NCI-H748 treated with DMSO at 0.1 percent for 48 hours (cell line): ENCODE data around the gene PWWP3B.
A peak's percentile ranks its signal among the peaks of the same experiment; 100 is the strongest.
"Not testable (repeated sequence)": the region's sequence is repeated elsewhere in the genome, so short reads cannot be mapped to it uniquely, and the experiment has no call there.

ENCODE experiments used
- DNase-seq: peaks from one replicate; lab custom pipeline; 2025; lab: John Stamatoyannopoulos, UW

Gene PWWP3B

GRCh38 chrX:106168107-106168506 is at the start of gene PWWP3B:
Gene PWWP3B, plus strand, starts transcription at chrX:106168305. Its CDS starts 37,128 bp downstream, at chrX:106205433.
- no peak for DNase-seq

GRCh38 chrX:106139048-106139447 is 29.1 kb upstream of the PWWP3B start:
- no peak for DNase-seq

GRCh38 chrX:106144755-106145639 is 23.1 kb upstream of the PWWP3B start:
- DNase-seq: no peak

GRCh38 chrX:106150701-106151100 is 17.4 kb upstream of the PWWP3B start:
- no peak for DNase-seq

GRCh38 chrX:106159861-106160282 is 8.2 kb upstream of the PWWP3B start:
- no peak for DNase-seq

GRCh38 chrX:106170318-106170717 is 2.2 kb downstream of the PWWP3B start:
- no peak for DNase-seq

- DNase-seq: no peak
Observed at GRCh38 chrX:106171293-106171820, 3.3 kb downstream of the PWWP3B start.

GRCh38 chrX:106177106-106177981 is 9.2 kb downstream of the PWWP3B start:
- peak; percentile 3 for DNase-seq

- DNase-seq: no peak
Observed at GRCh38 chrX:106177982-106178321, 9.8 kb downstream of the PWWP3B start.

GRCh38 chrX:106178826-106179225 is 10.7 kb downstream of the PWWP3B start:
- no peak for DNase-seq

- not testable (repeated sequence) for DNase-seq
Observed at GRCh38 chrX:106183685-106184084, 15.6 kb downstream of the PWWP3B start.

- no peak for DNase-seq
Observed at GRCh38 chrX:106201502-106202178, 33.5 kb downstream of the PWWP3B start.

GRCh38 chrX:106203315-106203714 is 35.2 kb downstream of the PWWP3B start:
- DNase-seq: no peak

- no peak for DNase-seq
Observed at GRCh38 chrX:106208154-106208553, 40.0 kb downstream of the PWWP3B start.
